BLaER1 (cell line): ENCODE data around the gene DPH2.

Experiments used
- H3K27ac ChIP-seq: shearing (Covaris generic); formaldehyde crosslinking; 2 replicates; pipeline ENCODE4 v1.8.1; 2022
- H3K27me3 ChIP-seq: shearing (Covaris generic); formaldehyde crosslinking; 2 replicates; pipeline ENCODE4 v1.8.1; 2022
- H3K36me3 ChIP-seq: shearing (Covaris generic); formaldehyde crosslinking; 2 replicates; pipeline ENCODE4 v1.8.1; 2022
- H3K4me1 ChIP-seq: shearing (Covaris generic); formaldehyde crosslinking; 2 replicates; pipeline ENCODE4 v1.8.1; 2022
- H3K4me2 ChIP-seq: shearing (Covaris generic); formaldehyde crosslinking; 2 replicates; pipeline ENCODE4 v1.8.1; 2022
- H3K4me3 ChIP-seq: shearing (Covaris generic); formaldehyde crosslinking; 2 replicates; pipeline ENCODE4 v1.8.1; 2022
- H3K9ac ChIP-seq: shearing (Covaris generic); formaldehyde crosslinking; 2 replicates; pipeline ENCODE4 v1.8.1; 2022
- H3K9me3 ChIP-seq: shearing (Covaris generic); formaldehyde crosslinking; 2 replicates; pipeline ENCODE4 v1.8.1; 2022
- H4K20me1 ChIP-seq: shearing (Covaris generic); formaldehyde crosslinking; 2 replicates; pipeline ENCODE4 v1.8.1; 2022
- Cebpa-rat ChIP-seq: shearing (Covaris generic); IDR thresholded peaks from 2 replicates; pipeline ENCODE4 v1.8.1; 2022

Gene DPH2

DNA sequence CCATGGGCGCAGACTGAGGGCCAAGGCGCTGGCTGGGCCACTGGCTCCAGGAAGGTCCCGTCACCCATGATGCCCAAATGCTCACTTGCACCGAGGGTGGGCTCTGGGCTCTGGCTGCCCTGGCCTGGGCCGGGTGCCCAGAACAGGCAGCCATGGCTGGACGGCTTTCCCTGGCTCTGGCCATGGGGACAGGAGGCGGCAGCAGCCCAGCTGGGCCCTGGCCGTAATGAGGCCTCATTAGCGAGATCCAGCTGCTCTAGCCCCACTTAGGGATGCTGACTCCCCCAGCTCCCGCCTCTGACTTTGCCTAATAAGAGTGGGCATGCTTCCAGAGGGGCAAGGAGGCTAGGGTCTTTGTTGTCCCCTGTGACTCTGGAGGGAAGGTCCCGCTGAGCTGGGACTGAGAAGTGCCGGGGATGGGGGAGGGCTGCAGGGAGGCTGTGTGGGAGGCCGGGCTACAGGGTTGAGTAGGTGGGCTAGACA lies 49.7 kb downstream of the DPH2 start:
- H3K4me3 ChIP-seq = no peak overlapping the region
- H3K36me3 ChIP-seq = peaks cover 6% of the 10 kb centered on the region; the same call in 1 of the 2 replicates
- no peak for TF ChIP-seq Cebpa-rat
- no peaks in the 10 kb centered on the region for H4K20me1 ChIP-seq
- H3K4me1 ChIP-seq = no peaks in the 10 kb centered on the region
- no peak overlapping the region for H3K9ac ChIP-seq
- no peaks in the 10 kb centered on the region for H3K27me3 ChIP-seq
- no peak overlapping the region for H3K4me2 ChIP-seq
- H3K27ac ChIP-seq = no peak overlapping the region
- H3K9me3 ChIP-seq = no peaks in the 10 kb centered on the region

DNA sequence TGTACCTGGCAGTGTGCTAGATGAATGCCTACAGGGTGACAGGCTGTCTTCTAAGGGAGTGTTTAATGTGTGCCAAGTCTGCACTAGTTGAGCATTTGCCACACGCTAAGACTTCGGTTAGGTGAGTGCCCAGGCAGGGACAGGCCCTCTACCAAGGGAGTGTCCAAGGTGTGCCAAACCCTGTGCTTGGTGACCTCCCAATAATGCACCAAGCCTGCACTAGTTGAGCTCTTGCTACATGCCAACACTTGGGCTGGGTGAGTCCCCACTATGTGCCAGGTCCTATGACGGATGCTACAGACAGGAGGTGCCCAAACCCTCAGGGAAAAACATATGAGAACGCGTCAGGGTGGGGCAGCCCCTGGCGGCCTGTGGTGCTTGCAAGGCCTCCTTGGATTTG lies 50.7 kb downstream of the DPH2 start:
- Histone ChIP-seq H3K4me1 (no peaks in the 10 kb centered on the region), H3K4me2 (no peak overlapping the region), H3K27me3 (no peaks in the 10 kb centered on the region), H3K27ac (no peak overlapping the region), H3K9ac (no peak overlapping the region), H3K36me3 (peaks cover 6% of the 10 kb centered on the region; the same call in 1 of the 2 replicates), H4K20me1 (no peaks in the 10 kb centered on the region), H3K4me3 (no peak overlapping the region), H3K9me3 (no peaks in the 10 kb centered on the region)
- no peak for TF ChIP-seq Cebpa-rat

DNA sequence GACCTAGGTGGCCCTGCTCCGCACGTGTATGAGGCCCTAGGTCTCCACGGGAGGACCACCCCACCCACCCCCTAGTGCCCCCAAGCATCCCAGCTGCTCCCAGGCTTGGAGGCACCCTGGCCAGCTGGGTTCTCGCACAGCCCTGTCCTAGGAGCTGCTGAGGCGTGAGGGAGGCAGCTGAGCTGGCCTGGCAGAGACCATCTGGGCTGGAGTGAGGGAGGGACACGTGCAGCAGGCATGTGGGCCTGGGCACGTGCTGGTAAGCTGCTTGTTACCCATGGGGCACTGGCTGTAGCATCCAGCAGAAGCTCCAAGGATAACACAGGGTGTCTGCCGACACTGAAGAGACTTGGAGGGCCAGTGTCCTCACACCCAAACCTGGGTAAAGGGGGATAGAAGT lies 51.3 kb downstream of the DPH2 start:
- Histone ChIP-seq H3K36me3 (peaks cover 6% of the 10 kb centered on the region; the same call in 1 of the 2 replicates), H4K20me1 (no peaks in the 10 kb centered on the region), H3K4me1 (no peaks in the 10 kb centered on the region), H3K9me3 (no peaks in the 10 kb centered on the region), H3K27me3 (no peaks in the 10 kb centered on the region), H3K4me3 (no peak overlapping the region), H3K27ac (no peak overlapping the region), H3K4me2 (no peak overlapping the region), H3K9ac (no peak overlapping the region)
- no peak for TF ChIP-seq Cebpa-rat

DNA sequence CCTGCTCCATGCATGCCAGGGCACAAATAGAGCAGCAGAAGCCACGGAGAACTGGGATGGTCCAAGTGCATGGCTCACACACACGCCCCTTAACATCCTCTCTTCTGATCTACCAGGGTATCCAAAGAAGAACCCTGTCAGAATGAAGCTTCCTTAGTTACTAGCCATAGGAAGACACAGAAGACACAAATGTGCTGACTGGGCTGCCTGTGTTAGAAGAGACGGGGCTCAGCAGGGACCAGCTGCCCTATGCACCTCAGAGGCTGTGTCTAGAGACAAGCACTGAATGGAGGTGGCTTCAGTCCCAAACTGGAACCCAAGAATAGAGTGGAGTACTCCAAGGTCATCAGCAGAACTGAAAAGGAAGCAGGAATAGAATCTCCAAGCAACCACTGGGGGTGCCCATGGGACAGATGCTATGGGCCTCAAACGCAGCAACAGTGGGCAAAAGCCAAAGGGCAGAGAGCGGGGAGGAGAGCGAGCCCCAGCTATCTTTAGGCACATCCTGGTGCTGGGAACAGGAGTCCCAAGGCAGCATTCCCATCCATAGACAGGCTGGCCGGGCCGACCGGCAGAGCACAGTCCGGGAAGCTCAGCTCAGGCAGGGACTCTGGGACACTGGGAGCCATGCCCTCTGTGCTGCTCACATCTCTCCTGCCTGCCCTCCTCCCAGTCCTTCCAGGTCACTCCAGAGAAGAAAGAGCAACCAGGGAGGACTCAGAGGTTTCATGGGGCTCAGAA lies 51.9 kb downstream of the DPH2 start:
- no peaks in the 10 kb centered on the region for H3K9me3 ChIP-seq
- no peak overlapping the region for H3K27ac ChIP-seq
- H3K4me2 ChIP-seq = no peak overlapping the region
- H3K9ac ChIP-seq = no peak overlapping the region
- no peaks in the 10 kb centered on the region for H3K4me1 ChIP-seq
- TF ChIP-seq Cebpa-rat = no peak
- H4K20me1 ChIP-seq = no peaks in the 10 kb centered on the region
- no peak overlapping the region for H3K4me3 ChIP-seq
- H3K27me3 ChIP-seq = no peaks in the 10 kb centered on the region
- peaks cover 6% of the 10 kb centered on the region; the same call in 1 of the 2 replicates for H3K36me3 ChIP-seq
